HepG2 (cell line): Measurements from ENCODE around the gene THAP9.

Source experiments
- BRD4 ChIP-seq: sonication (generic); formaldehyde crosslinking; IDR thresholded peaks from 2 replicates; pipeline ENCODE4 v1.4.0; 2020; ENCODE audit warnings: missing genetic modification reagents
- CTCF ChIP-seq: sonication (generic); formaldehyde crosslinking; IDR thresholded peaks from 2 replicates; pipeline ENCODE4 v1.5.0; 2020; ENCODE audit warnings: mild to moderate bottlenecking, missing genetic modification reagents, moderate library complexity
- HNRNPLL ChIP-seq: fragments of 200-400 bp; formaldehyde crosslinking; IDR thresholded peaks from 2 replicates; pipeline ENCODE4 v1.6.1; 2017; ENCODE audit warnings: mild to moderate bottlenecking, low read depth, low read length; ENCODE audit not compliant: poor library complexity, severe bottlenecking
- MLLT10 ChIP-seq: sonication (generic); formaldehyde crosslinking; IDR thresholded peaks from 2 replicates; pipeline ENCODE4 v1.4.0; 2020; ENCODE audit warnings: missing genetic modification reagents
- PRPF4 ChIP-seq: fragments of 200-400 bp; formaldehyde crosslinking; IDR thresholded peaks from 2 replicates; pipeline ENCODE4 v1.6.1; 2016; ENCODE audit warnings: low read length, low read depth; ENCODE audit not compliant: poor library complexity, severe bottlenecking
- RAD21 ChIP-seq: fragments of 450-650 bp; formaldehyde crosslinking; IDR thresholded peaks from 2 replicates; pipeline ENCODE4 v1.5.0; 2020; ENCODE audit warnings: mild to moderate bottlenecking
- SOX13 ChIP-seq, 3 experiments: fragments of 450-650 bp in 1 of 3; sonication (generic) in 1 of 3; formaldehyde crosslinking in 1 of 3; IDR thresholded peaks in 2 of 3; conservative IDR thresholded peaks in 1 of 3; 2 replicates each; pipeline versions ENCODE4 v1.5.0 to v1.6.1; 2016 to 2020; ENCODE audit warnings: antibody characterized with exemption in 1 of 3, mild to moderate bottlenecking in 1 of 3, missing compliant biosample characterization in 1 of 3, missing genetic modification reagents in 1 of 3, moderate library complexity in 1 of 3
- ZBTB33 ChIP-seq: sonication (generic); formaldehyde crosslinking; IDR thresholded peaks from 2 replicates; pipeline ENCODE4 v1.4.0; 2020; ENCODE audit warnings: missing genetic modification reagents
- ZNF460 ChIP-seq: sonication (generic); formaldehyde crosslinking; IDR thresholded peaks from 2 replicates; pipeline ENCODE4 v1.5.1; 2020; ENCODE audit warnings: missing genetic modification reagents, mild to moderate bottlenecking, borderline replicate concordance

GRCh38 chr4:82866706-82867385 is 33.7 kb upstream of the THAP9 start:
- TF ChIP-seq CTCF (CRISPR knock-in tag), result no peak
- TF ChIP-seq HNRNPLL, result no peak
- no peak for TF ChIP-seq RAD21
- no peak for TF ChIP-seq ZBTB33 (CRISPR knock-in tag)
- TF ChIP-seq SOX13 (IDR thresholded peaks at IDR 0.05), result no peak
- no peak for TF ChIP-seq SOX13 (CRISPR knock-in tag; conservative IDR thresholded peaks at IDR 0.05 in 1 of 2, IDR thresholded peaks at IDR 0.05 in 1 of 2)
- no peak for TF ChIP-seq BRD4 (CRISPR knock-in tag)
- no peak for TF ChIP-seq PRPF4
- no peak for TF ChIP-seq MLLT10 (CRISPR knock-in tag)
- TF ChIP-seq ZNF460 (CRISPR knock-in tag), result no peak
